CD4-positive, alpha-beta memory T cell (primary cell): ENCODE measurements around the gene UBE2V1. TPM values are rescaled to one million over a fixed set of nuclear protein-coding genes. Genes with fewer than 3 reads are reported as not detected.
A peak's percentile ranks its signal among the peaks of the same experiment; 100 is the strongest.

Experiments
- CTCF ChIA-PET: fragments of 350-600 bp; sonication (Branson Sonifier 250); formaldehyde crosslinking; loops from one replicate; lab custom pipeline; 2021; ENCODE audit warnings: inconsistent platforms; ENCODE audit not compliant: partially characterized antibody; lab: Charles Lee
- POLR2A ChIA-PET: fragments of 350-600 bp; sonication (Branson Sonifier 250); formaldehyde crosslinking; loops from one replicate; lab custom pipeline; 2021; ENCODE audit not compliant: partially characterized antibody; lab: Charles Lee
- DNase-seq, 5 donors: peaks; one replicate each; pipeline versions ENCODE4 v3.0.0 to v3.0.0-alpha.2; 2020 to 2022; ENCODE audit warnings: mixed read lengths in 1 of 5
- H3K27ac ChIP-seq: one replicate; pipeline ENCODE4 v1.7.0; 2013; ENCODE audit warnings: low read depth, low read length
- H3K27me3 ChIP-seq: 2 replicates; pipeline ENCODE4 v1.7.0; 2013; ENCODE audit warnings: mild to moderate bottlenecking, low read length, moderate library complexity; ENCODE audit not compliant: insufficient read depth
- H3K36me3 ChIP-seq: 2 replicates; pipeline ENCODE4 v1.7.0; 2013; ENCODE audit warnings: mild to moderate bottlenecking, low read length, moderate library complexity; ENCODE audit not compliant: insufficient read depth
- H3K4me1 ChIP-seq: 2 replicates; pipeline ENCODE4 v1.7.0; 2013; ENCODE audit warnings: mild to moderate bottlenecking, low read length, moderate library complexity; ENCODE audit not compliant: insufficient read depth
- H3K4me3 ChIP-seq, 2 donors: one replicate each; pipeline ENCODE4 v1.7.0; 2013; ENCODE audit warnings: low read length in 2 of 2, mild to moderate bottlenecking in 1 of 2
- H3K9me3 ChIP-seq, 2 donors: one replicate each; pipeline ENCODE4 v1.7.0; 2013; ENCODE audit warnings: low read length in 2 of 2, control low read depth in 1 of 2; ENCODE audit not compliant: control insufficient read depth in 1 of 2
- H3K27ac Mint-ChIP-seq, 7 donors: one replicate each; pipeline ENCODE4 v1.8.0; 2020 to 2021; ENCODE audit warnings: mixed read lengths in 7 of 7, mild to moderate bottlenecking in 6 of 7, inconsistent platforms in 3 of 7, moderate library complexity in 3 of 7
- H3K27me3 Mint-ChIP-seq, 2 donors: one replicate each; pipeline ENCODE4 v1.8.0; 2020 to 2021; ENCODE audit warnings: mixed read lengths in 2 of 2
- H3K36me3 Mint-ChIP-seq, 2 donors: one replicate each; pipeline ENCODE4 v1.8.0; 2020 to 2021; ENCODE audit warnings: mixed read lengths in 2 of 2, inconsistent platforms in 1 of 2, mild to moderate bottlenecking in 1 of 2
- H3K4me1 Mint-ChIP-seq, 4 donors: one replicate each; pipeline ENCODE4 v1.8.0; 2020 to 2021; ENCODE audit warnings: mixed read lengths in 4 of 4, mild to moderate bottlenecking in 1 of 4
- H3K4me3 Mint-ChIP-seq, 8 donors: one replicate each; pipeline ENCODE4 v1.8.0; 2020 to 2021; ENCODE audit warnings: mixed read lengths in 8 of 8, mild to moderate bottlenecking in 7 of 8, moderate library complexity in 6 of 8, inconsistent platforms in 3 of 8
- H3K9me3 Mint-ChIP-seq, 8 donors: one replicate each; pipeline ENCODE4 v1.8.0; 2020 to 2021; ENCODE audit warnings: mixed read lengths in 8 of 8, mild to moderate bottlenecking in 5 of 8, inconsistent platforms in 3 of 8, moderate library complexity in 1 of 8
- intact Hi-C: fragments of 100-400 bp; cut with micrococcal nuclease; formaldehyde crosslinking; loops from one replicate; pipeline ENCODE4 v1.15.1; 2023
- polyA plus RNA-seq, 2 donors: library from polyadenylated mRNA; unstranded; fragments of 300-500 nt; fragmentation: Illumina TruSeq; gene quantifications; one replicate each; pipeline ENCODE4 v1.2.3, GENCODE V29; 2021
- total RNA-seq, 2 experiments: library from RNA; stranded (reverse); gene quantifications; one replicate each; pipeline ENCODE4 v1.2.3, GENCODE V29; 2021

Gene UBE2V1
- total and polyA plus RNA-seq, 4 experiments from 2014 or later = 131 to 176 (median 142) TPM

- H3K27ac Mint-ChIP-seq = peak overlapping the region in 4 of 7 donors; percentile 17 to 52 (median 32)
- Histone ChIP-seq H3K27ac (no peak overlapping the region), H3K4me3 (no peak overlapping the region), H3K4me1 (no peaks in the 10 kb centered on the region), H3K27me3 (no peaks in the 10 kb centered on the region), H3K9me3 (no peaks in the 10 kb centered on the region), H3K36me3 (peaks cover 66% of the 10 kb centered on the region)
- intact Hi-C loops = no loop called here
- H3K36me3 Mint-ChIP-seq = peaks cover 35 to 66% of the 10 kb centered on the region in 2 donors
- H3K4me1 Mint-ChIP-seq = peaks cover 0 to 5% (median 3%) of the 10 kb centered on the region in 4 donors
- no peak for DNase-seq
- H3K9me3 Mint-ChIP-seq = no peaks in the 10 kb centered on the region
- H3K27me3 Mint-ChIP-seq = no peaks in the 10 kb centered on the region
- CTCF ChIA-PET = no interaction called here
- H3K4me3 Mint-ChIP-seq = no peak overlapping the region
- POLR2A ChIA-PET = no interaction called here
Observed at GRCh38 chr20:50130356-50130723, 17.4 kb upstream of the UBE2V1 start.

- Mint-ChIP-seq H3K27me3 (no peaks in the 10 kb centered on the region), H3K27ac (peak overlapping the region in 1 of 7 donors; percentile 52), H3K36me3 (peaks cover 41 to 72% of the 10 kb centered on the region in 2 donors), H3K4me1 (peaks cover 0 to 5% (median 3%) of the 10 kb centered on the region in 4 donors), H3K4me3 (no peak overlapping the region), H3K9me3 (no peaks in the 10 kb centered on the region)
- no peaks in the 10 kb centered on the region for H3K9me3 ChIP-seq
- DNase-seq = no peak
- POLR2A ChIA-PET = no interaction called here
- H3K36me3 ChIP-seq = peaks cover 70% of the 10 kb centered on the region
- no peak overlapping the region for H3K27ac ChIP-seq
- CTCF ChIA-PET = interaction anchor here (1.1 kb wide), 1 partner anchor 10 kb away, joined by 3 read pairs; no protein-coding TSS in a partner anchor
- no peaks in the 10 kb centered on the region for H3K27me3 ChIP-seq
- intact Hi-C loops = no loop called here
- H3K4me1 ChIP-seq = no peaks in the 10 kb centered on the region
- no peak overlapping the region for H3K4me3 ChIP-seq
Observed at GRCh38 chr20:50129662-50130355, 16.9 kb upstream of the UBE2V1 start.

GRCh38 chr20:50128520-50128905, 15.6 kb upstream of the UBE2V1 start:
- Mint-ChIP-seq H3K4me1 (peaks cover 0 to 5% (median 3%) of the 10 kb centered on the region in 4 donors), H3K4me3 (no peak overlapping the region), H3K9me3 (no peaks in the 10 kb centered on the region), H3K27ac (peak overlapping the region in 1 of 7 donors; percentile 1), H3K36me3 (peaks cover 51 to 85% of the 10 kb centered on the region in 2 donors), H3K27me3 (no peaks in the 10 kb centered on the region)
- intact Hi-C loops = no loop called here
- Histone ChIP-seq H3K36me3 (peaks cover 69% of the 10 kb centered on the region), H3K9me3 (no peaks in the 10 kb centered on the region), H3K4me3 (no peak overlapping the region), H3K27ac (no peak overlapping the region), H3K27me3 (no peaks in the 10 kb centered on the region), H3K4me1 (no peaks in the 10 kb centered on the region)
- ChIA-PET POLR2A (no interaction called here), CTCF (no interaction called here)
- no peak for DNase-seq

- H3K4me1 Mint-ChIP-seq = peaks cover 0 to 5% (median 3%) of the 10 kb centered on the region in 4 donors
- H3K36me3 ChIP-seq = peaks cover 67% of the 10 kb centered on the region
Observed at GRCh38 chr20:50127587-50128519, 14.9 kb upstream of the UBE2V1 start.

GRCh38 chr20:50126662-50127061, 13.7 kb upstream of the UBE2V1 start:
- Histone ChIP-seq H3K36me3 (peaks cover 63% of the 10 kb centered on the region), H3K4me3 (no peak overlapping the region), H3K4me1 (no peaks in the 10 kb centered on the region), H3K27ac (no peak overlapping the region), H3K9me3 (no peaks in the 10 kb centered on the region), H3K27me3 (no peaks in the 10 kb centered on the region)
- Mint-ChIP-seq H3K4me1 (peaks cover 0 to 4% (median under 1%) of the 10 kb centered on the region in 4 donors), H3K36me3 (peaks cover 49 to 75% of the 10 kb centered on the region in 2 donors), H3K27ac (peak overlapping the region in 5 of 7 donors; percentile 15 to 79 (median 67)), H3K9me3 (no peaks in the 10 kb centered on the region), H3K4me3 (no peak overlapping the region), H3K27me3 (no peaks in the 10 kb centered on the region)
- ChIA-PET CTCF (interaction anchor here (1.2 to 12.5 kb wide), 2 partner anchors 42 to 55 kb away, joined by 3 to 338 read pairs; no protein-coding TSS in a partner anchor), POLR2A (no interaction called here)
- intact Hi-C loops = no loop called here
- no peak for DNase-seq

More at GRCh38 chr20:50127587-50128519, 14.9 kb upstream of the UBE2V1 start:
- ChIA-PET CTCF (interaction anchor here (12.5 kb wide), 1 partner anchor 41 kb away, joined by 338 read pairs; no protein-coding TSS in a partner anchor), POLR2A (no interaction called here)
- Mint-ChIP-seq H3K27me3 (no peaks in the 10 kb centered on the region), H3K4me3 (peak overlapping the region in 1 of 8 donors; percentile 2), H3K36me3 (peaks cover 52 to 83% of the 10 kb centered on the region in 2 donors), H3K27ac (no peak overlapping the region), H3K9me3 (no peaks in the 10 kb centered on the region)
- no peak overlapping the region for H3K4me3 ChIP-seq
- no peak for DNase-seq
- intact Hi-C loops = no loop called here
- H3K27me3 ChIP-seq = no peaks in the 10 kb centered on the region
- no peak overlapping the region for H3K27ac ChIP-seq
- no peaks in the 10 kb centered on the region for H3K4me1 ChIP-seq
- no peaks in the 10 kb centered on the region for H3K9me3 ChIP-seq

- CTCF ChIA-PET = interaction anchor here (12.5 kb wide), 1 partner anchor 44 kb away, joined by 338 read pairs; no protein-coding TSS in a partner anchor
- no peaks in the 10 kb centered on the region for H3K9me3 Mint-ChIP-seq
- H3K4me1 ChIP-seq = no peaks in the 10 kb centered on the region
- intact Hi-C loops = no loop called here
- H3K27me3 Mint-ChIP-seq = no peaks in the 10 kb centered on the region
- H3K27me3 ChIP-seq = no peaks in the 10 kb centered on the region
- H3K27ac Mint-ChIP-seq = peak overlapping the region in 3 of 7 donors; percentile 11 to 24 (median 12)
- no peak for DNase-seq
- no peak overlapping the region for H3K4me3 ChIP-seq
- POLR2A ChIA-PET = no interaction called here
- H3K36me3 ChIP-seq = peaks cover 52% of the 10 kb centered on the region
- no peak overlapping the region for H3K27ac ChIP-seq
- H3K4me1 Mint-ChIP-seq = peaks cover 0 to 4% (median 1%) of the 10 kb centered on the region in 4 donors
- no peak overlapping the region for H3K4me3 Mint-ChIP-seq
- H3K36me3 Mint-ChIP-seq = peaks cover 41 to 63% of the 10 kb centered on the region in 2 donors
- no peaks in the 10 kb centered on the region for H3K9me3 ChIP-seq
Observed at GRCh38 chr20:50125279-50125678, 12.3 kb upstream of the UBE2V1 start.
